Hepatocyte (in vitro differentiated cells): ENCODE results near the gene USP50.

ENCODE experiments used
- EZH2 ChIP-seq: fragments of 200-600 bp; sonication (generic); IDR thresholded peaks from 2 replicates; pipeline ENCODE4 v1.6.1; 2016; ENCODE audit warnings: antibody characterized with exemption, mild to moderate bottlenecking, borderline replicate concordance
- TF ChIP-seq, protein P1 (sequence below): fragments of 200-600 bp; sonication (generic); IDR thresholded peaks from 2 replicates; pipeline ENCODE4 v1.5.1; 2016; ENCODE audit warnings: antibody characterized with exemption, mild to moderate bottlenecking; ENCODE audit not compliant: poor library complexity

- TF ChIP-seq, protein P1, sequence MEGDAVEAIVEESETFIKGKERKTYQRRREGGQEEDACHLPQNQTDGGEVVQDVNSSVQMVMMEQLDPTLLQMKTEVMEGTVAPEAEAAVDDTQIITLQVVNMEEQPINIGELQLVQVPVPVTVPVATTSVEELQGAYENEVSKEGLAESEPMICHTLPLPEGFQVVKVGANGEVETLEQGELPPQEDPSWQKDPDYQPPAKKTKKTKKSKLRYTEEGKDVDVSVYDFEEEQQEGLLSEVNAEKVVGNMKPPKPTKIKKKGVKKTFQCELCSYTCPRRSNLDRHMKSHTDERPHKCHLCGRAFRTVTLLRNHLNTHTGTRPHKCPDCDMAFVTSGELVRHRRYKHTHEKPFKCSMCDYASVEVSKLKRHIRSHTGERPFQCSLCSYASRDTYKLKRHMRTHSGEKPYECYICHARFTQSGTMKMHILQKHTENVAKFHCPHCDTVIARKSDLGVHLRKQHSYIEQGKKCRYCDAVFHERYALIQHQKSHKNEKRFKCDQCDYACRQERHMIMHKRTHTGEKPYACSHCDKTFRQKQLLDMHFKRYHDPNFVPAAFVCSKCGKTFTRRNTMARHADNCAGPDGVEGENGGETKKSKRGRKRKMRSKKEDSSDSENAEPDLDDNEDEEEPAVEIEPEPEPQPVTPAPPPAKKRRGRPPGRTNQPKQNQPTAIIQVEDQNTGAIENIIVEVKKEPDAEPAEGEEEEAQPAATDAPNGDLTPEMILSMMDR, result no peak
- no peak for TF ChIP-seq EZH2
These were observed 44.7 kb downstream of the USP50 start for GRCh38 chr15:50501815-50502214.
